Left forelimb (tissue), 1 donor: ENCODE measurements around the gene SOCS3.
"Not testable (repeated sequence)": the region's sequence is repeated elsewhere in the genome, so short reads cannot be mapped to it uniquely, and the experiment has no call there.

Source experiments
- DNase-seq: peaks from one replicate; pipeline ENCODE4 v3.0.0-alpha.2; 2018; ENCODE audit warnings: low spot score

The SOCS3 gene

DNA sequence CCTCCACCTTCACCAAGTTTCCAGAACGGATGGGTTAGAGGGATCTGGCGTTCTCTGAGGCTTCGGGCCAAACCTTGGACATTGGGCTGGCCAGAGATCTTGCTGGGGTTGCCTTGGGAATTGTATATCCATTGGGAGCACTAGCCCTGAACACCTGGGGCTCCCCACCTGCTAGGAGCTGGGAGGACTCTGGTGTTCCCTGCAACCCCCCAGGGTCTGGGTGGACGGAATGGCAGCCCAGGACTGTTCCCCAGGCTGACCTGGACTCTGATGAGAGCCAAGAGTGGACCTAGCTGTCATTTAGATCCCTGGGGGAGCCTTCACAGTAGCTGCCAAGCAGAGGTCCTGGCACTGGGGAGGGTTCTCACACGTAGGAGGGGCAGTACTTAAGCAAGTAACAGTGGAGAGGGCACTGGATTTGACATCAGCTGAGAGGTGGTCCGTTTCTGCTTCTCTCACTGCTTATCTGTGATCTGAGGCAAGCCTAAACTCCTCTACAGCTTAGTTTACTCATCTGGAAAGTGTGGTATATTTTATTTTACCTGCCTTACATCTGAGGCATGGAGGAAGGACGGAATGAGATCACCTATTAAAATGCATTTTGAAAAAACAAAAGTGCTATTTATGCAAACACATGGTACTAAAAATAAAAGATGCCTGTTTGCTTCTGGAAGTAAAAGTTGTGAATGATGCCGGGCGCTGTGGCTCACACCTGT is 11.7 kb downstream of the SOCS3 start:
- no peak for DNase-seq

DNA sequence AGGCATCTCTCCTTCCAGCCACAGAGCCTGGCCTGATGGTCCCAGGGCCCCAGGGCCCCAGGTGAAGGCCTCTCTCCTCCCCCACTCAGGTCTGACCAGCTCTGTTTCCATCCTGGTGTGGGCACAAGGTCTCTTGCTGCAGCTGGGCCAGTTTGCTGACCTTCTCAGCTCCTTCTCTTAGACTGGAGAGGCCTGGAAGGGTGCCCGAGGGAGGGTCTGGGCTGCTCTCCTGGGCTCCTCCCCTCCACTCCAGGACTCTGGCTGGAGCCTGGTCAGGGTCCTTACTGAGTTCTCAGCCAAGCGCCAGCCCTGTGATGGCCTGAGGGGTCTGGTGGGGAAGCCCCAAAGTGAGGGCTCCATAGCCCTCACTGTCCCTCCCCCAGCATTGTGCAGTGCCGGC is 12.4 kb downstream of the SOCS3 start:
- no peak for DNase-seq

DNA sequence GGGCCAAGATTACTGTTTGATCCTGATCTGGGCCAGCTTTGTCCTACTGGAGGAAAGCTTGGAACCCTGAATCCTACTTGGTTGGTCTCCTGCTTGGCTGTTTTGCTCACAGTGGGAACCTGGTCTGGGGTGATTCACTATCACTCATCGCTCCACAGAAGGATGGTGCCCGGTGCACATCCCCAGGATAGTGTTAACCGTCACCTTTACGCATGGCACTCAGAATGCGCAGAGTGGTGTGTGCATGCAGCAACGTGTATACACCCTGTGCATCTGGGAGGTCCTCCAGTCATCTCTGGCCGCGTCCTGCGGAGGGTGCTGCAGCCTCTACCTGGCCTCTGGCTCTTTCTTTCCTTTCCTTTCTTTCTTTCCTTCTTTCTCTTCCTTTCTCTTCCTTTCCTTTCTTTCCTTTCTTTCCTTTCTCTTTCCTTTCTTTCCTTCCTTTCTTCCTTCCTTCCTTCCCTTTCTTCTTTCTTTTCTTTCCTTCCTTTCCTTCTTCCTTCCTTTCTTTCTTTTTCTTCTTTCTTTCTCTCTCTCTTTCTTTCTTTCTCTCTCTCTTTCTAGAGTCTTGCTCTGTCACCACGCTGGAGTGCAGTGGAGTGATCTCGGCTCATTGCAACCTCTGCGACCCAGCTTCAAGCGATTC is 13.1 kb downstream of the SOCS3 start:
- DNase-seq: no peak

DNA sequence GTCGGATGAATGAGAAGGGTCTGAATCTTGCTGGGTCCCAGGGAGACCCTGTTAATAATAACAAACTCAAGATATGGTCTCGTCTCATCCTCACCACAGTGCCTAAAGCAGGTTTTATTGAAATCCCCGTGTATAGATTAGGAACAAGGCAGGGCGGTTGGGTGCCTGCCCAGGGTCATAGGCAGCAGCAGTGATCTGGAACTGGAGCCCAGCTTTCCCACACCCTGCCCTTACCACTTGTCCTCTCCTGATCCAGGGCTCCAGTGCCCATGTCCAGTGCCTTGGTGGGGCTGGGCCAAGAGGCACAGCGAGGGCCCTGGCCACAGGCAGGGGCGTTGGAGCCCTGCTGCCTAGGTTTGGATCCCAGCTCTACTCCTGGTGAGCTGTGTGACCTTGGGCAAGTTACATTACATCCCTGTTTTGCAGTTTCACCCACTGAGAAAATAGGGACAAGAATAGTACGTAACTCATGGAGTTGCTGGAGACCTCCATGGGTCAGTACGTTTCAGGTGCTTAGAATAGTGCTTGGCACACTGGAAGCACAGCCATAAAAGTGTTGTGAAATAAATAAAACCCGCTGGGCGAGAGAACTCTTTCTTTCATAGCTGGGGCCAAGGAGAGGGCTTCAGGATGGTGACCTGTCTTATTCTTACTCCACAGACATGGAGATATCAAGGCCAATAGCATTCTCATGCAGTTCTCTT is 13.9 kb downstream of the SOCS3 start:
- DNase-seq: no peak

DNA sequence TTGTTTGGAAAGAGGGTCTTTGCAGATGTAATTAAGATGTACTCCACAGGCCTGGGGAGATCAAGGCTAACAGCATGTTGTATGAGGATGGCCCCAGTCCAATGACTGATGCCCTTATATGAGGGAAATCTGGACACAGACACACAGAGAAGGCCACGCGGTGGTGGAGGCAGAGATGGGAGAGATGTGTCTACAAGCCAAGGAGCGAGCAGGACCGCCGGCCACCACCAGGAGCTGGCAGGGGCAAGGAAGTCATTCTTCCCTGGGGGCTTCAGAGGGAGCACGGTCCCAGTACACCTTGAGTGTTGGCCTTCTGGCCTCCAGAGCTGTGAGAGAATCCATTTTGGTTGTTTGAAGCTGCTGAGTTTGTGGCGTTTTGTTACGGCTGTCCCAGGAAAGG is 14.7 kb downstream of the SOCS3 start:
- DNase-seq: no peak

DNA sequence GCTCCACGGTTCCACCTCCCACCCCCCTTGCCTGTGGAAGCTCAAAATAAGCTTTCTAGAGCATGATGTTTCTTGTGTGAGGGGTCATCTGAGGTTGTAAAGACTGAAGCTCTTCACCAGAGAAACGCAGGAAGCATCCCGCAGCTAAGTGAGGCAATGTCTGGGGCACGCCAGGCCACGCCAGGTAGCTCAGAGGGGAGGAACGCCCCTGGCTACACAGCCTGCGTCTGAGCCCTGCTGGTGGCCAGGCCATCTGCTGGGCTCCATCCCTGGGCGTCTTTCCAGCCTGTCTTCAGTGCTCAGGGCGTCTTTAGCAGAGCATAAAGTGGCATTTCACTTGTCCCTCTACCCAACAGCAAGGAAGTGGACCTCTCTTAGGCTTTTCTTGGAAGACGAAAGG is 15.2 kb downstream of the SOCS3 start:
- no peak for DNase-seq

DNA sequence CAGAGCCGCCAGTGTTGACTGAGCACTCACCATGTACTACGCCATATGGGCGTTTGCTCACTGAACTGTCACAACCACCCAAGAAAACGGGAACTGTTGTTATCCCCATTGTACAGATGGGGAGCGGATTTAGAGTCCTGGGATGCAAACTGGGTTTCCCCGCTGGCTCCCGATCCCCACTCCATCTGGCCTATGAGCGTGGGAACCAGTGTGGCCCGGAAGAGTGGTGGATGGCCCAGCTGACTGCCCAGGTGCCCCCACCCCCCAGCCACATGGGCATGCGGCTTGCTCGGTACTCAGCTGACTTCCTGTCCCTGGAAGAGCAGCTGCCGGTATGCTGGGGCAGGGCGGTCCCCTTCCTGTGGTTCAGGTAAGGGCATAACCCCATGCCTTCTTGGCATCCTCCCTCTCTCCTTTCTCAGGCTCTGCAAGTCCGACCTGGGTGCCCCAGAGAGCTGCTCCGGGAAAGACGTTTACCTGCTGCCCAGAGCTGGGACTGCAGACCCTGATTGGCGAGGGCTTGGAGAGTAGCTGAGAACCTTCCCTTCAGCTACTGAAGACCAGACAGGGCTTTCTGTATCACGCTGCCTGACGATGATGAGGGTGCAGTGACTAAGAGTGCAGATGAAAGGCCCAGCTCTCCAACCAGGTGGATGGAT is 16.2 kb downstream of the SOCS3 start:
- no peak for DNase-seq

DNA sequence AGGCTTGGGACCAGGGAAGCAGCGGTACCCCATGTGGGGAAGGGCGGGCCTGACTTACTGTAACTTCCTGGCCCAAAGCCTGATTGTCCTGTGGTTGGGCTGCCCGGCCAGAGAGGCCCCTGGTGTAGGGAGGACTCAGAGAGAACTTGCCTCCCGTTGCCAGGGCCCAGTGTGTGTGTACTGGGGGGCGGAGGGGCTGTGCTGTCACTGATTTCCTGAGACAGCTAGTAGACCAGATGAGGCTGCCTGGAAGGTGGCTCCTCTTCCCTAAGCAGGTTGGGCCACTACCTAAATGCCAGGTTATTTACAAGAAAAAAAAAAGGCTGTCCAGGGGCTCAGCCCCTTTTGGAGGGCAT is 16.7 kb downstream of the SOCS3 start:
- DNase-seq: peak; percentile 87

DNA sequence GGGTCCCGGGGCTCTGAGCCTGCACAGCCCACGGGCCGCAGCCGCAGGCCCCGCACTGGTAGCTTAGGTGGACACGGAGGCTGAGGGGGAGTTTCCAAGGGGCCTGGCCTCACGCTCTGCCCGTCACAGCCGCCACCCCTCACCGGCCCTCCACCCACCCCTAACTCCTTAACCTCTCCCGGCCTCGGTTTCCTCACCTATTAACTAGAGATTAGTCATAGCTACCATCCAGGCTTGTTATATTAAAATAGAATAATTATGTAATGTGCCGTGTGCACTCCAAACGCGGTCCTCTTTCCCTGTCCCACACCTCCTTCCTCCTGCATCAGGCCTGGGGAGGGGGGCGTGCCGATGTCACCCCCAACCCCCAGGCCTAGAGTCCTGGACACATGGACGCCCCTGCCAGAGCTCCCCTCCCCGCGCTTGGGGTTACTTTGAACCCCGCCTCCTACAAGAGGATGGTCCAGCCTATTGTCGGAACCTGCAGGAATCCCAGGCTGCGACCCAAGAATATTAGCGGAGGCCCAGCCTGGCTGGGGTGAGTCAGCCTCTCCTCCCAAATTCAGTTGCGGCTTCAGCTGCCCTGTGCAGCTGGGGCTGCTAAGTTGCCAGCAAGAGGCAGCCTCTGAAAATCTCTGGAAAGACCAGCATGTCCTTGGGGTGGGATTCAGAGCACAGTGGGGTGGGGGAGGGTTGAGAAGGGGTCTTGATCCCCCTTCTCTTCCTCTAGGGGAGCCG is 17.3 kb downstream of the SOCS3 start:
- peak; percentile 87 for DNase-seq

DNA sequence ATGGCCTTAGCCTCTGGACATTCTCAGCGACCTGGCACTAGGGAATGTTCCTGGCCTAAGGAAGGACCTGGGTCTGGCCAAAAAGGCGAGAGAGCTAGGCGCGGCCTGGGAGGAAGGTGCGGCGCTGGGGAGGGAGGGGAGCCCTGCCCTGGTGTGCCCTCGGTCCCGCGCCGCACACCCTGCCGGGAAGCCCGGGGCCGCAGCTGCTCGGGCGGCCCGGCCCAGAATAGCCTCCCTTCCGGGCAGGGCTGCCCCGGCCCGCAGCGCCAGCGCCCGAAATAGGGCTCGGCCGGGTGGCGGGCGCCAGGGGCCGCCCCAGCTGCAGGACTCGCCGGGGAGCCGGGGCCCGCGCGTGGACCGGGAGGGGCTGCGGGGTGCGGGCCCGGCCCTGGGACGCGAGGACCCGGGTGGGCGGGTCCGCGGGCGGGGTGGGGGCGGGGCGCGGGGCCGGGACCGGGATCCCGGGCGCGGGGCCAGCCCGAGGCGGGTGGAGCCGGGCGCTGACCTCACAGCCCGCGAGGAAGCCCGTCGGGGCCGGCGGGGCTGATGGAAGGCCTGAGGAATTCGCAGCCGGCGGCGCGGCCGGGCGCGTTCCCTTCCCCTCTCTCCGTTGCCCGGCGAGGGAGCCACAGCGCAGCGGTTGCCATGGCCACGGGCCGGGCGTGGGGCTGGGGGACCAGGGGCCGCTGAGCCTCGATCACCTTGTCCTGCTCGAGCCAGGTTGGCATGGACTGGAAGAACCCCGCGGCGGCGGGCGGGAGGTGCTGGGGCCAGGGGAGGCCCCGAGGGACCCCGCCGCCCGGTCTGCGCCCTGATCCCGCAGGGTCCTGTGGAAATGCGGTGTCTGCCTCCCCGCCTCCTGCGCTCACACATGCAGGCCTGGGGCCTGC is 18.1 kb downstream of the SOCS3 start:
- peak; percentile 88 for DNase-seq

DNA sequence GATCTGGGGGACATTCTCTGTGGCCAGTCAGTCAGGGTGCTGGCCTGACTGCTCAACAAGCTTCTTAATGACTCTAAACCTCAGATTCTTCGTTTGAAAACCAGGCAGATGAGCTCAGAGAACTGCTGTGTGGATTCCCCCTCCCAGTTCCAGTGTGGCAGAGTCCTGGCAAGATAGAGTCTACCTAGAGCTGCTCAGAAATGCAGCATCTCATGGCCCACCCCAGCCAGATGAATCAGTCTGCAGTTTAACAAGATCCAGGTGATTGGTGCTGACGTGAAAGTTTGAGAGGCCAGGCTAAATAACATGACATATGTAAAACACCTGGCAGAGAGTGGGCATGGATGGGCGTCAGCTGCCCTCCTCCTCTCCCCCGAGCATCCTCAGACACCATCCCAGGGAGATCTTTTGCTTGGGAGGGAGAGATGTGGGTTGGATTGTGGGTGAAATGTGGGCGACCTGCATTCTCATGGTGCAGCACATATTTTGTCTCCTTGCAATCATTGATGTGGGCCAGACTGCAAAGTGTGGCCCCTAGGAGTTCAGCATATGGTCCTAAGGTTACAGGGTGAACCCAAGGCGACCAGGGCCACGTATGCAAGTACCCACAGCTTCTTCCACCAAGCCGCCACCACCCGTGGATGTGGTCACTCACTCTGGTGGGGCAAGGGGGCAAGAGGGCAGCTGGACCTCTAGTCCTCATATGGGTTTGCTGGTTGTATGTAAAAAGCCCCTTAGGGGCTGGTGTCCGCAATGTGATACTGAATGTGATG is 19.5 kb downstream of the SOCS3 start:
- DNase-seq: no peak

DNA sequence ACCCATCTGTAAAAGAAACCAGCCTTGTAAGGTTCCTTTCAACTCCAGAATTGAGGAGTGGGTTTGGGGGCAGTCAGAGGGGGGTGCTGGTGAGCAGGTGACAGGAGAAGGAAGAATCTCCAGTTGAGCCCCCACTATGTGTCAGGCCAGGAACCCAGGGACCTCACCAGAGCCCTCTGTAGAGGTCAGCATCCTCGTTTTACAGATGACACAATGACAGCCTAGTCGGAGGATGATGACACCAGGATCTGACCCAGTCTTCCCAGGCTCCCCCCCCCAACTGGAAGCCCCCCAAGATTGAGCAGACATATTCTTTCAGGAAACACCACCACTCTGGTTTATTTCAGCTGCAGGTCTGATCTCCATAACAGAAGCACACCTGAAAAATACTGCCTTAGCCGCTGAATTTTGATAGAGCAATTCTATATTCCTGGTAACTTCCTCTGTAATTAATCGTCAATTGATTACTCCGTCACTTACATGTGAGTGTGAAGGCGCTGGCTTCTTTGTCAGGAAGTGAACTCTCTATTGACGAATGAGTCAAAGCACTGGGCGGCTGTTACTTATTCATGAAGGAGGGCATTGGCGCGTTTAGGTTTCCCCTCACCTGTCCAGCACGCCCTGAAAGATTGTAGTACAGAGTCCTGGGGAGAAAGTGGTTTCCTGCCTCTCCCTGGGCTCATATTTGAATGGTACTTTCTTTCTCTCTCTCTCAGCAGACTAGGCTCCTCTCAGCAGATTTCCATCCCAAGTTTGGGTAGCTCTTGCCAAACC is 21.2 kb downstream of the SOCS3 start:
- no peak for DNase-seq

DNA sequence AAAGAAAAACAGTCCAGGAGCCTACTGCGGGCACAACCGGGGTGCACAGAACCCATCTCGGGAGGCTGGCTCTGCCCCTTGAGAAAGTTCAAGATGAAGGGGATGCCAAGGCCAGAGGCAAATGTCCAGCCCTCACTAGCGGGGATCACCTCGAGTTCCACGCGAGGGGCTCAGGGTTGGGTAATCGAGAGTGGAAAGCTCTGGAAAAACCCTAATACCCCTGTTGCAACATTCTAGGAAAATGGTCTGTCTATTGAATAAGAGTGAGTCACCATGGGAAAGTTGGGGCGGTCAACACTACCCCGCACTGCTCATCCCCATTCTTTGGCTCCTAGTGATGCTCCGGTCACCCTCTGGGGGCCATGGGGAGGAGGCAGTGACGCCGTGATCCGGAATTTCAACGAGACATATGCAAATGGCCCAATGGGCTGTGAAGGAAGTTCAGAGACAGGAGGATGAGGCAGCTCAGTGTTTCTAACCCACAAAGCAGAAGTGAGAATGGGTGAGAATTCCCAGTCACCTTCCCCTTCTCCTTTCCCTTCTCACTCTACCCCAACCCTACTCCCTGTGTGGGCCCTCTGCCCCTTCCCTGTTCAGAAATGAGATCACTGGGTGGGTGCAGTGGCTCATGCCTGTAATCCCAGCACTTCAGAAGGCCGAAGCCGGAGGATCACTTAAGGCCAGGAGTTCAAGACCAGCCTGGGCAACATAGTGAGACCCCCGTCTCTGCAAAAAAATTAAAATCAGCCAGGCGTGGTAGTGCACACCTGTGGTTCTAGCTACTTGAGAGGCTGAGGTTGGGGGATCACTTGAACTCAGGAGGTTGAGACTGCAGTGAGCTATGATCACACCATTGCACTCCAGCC is 22.4 kb downstream of the SOCS3 start:
- no peak for DNase-seq

DNA sequence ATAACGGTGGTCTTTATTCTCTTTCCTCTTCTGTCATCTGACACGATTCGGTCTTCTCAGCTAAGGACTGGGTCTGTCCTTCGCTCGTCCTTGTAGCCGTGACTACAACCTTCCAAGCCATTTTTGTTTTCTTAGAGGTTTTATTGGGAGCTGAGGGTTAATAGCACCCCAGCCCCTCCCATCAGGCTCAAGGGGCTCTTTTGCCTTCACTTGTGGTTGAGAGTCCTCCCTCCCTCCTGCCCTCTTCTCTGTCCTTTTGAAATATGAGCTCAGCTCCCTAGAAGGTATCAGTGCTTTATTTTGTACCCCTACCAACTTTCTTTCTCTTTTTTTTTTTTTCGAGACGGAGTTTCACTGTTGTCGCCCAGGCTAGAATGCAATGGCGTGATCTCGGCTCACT is 24.7 kb downstream of the SOCS3 start:
- DNase-seq: no peak

DNA sequence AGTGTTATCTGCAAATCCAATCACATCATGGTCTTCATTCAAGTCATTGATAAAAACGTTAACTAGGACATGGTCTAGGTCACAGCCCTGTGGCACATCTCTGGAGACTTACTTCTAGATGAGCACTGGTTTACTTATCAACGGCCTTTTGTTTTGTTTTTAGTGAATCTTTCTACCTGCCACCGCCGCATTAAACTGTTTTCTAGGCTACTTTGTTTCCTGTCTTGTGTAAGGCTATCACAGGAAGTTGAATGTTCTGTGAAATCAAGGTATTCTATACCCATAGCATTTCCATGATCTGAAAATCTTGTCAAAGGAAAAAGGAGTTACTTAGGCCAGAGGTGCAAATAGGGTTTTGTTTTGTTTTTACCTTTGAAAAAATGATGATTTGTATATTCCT is 26.9 kb downstream of the SOCS3 start:
- DNase-seq: no peak

DNA sequence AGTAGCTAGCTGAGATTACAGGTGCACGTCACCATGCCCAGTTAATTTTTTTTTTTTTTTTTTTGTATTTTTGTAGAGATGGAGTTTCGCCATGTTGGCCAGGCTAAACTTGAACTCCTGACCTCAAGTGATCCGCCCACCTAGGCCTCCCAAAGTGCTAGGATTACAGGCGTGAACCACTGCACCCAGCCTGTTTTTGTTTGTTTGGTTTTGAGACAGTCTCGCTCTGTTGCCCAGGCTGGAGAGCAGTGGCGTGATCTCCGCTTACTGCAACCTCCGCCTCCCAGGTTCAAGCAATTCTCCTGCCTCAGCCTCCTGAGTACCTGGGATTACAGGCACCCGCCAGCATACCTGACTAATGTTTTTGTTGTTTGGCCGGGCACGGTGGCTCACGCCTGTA is 28.5 kb downstream of the SOCS3 start:
- not testable (repeated sequence) for DNase-seq

DNA sequence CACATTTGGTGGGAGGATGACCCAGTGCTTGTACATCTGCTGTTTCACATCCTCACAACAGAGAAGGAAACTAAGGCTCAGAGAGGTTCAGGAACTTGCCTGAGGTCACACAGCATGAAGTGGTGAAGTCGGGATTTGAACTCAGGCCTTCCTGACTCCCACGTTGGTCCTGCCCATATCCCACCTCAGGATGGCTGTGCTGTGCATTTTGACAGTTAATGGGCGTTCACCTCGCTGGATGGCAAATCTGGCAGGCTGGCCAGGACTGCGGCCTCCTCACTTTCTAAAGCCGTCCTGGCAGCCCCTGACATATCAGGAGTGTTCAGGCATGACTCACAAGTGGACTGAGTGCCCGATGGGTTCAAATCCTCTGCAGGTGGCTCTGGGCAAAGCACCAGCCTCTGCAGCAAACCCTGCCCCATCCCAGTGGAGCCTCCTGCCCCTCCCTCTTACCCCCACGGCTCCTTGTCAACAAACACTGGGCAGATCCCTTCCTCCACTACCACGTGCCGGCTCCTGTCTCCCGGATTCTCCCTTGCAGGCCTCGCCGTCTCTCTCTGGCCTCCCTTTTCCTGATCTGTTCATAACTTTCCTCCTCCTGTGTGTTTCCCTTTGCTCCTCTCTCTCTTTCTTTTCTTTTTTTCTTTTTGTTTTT is 29.2 kb downstream of the SOCS3 start:
- no peak for DNase-seq
